ENCODE data around the gene TMBIM1. TPM values are rescaled to one million over a fixed set of nuclear protein-coding genes. Genes with fewer than 3 reads are reported as not detected.
A peak's percentile ranks its signal among the peaks of the same experiment; 100 is the strongest.

Gene TMBIM1
- total RNA-seq, 1 donor from 2014 or later, result 74.9 TPM

- Mint-ChIP-seq H3K4me1 (peaks cover 31% of the 10 kb centered on the region), H3K27me3 (ENCODE audit: low read depth) (no peaks in the 10 kb centered on the region), H3K27ac (peak overlapping the region; percentile 30), H3K4me3 (no peak overlapping the region), H3K36me3 (peaks cover 7% of the 10 kb centered on the region), H3K9me3 (no peaks in the 10 kb centered on the region)
- DNase-seq (ENCODE audit: low spot score in 2 of 2, unreplicated experiment in 2 of 2), result no peak
- TF ChIP-seq CTCF (IDR thresholded peaks at IDR 0.05; ENCODE audit: unreplicated experiment), result no peak
These were observed 30.7 kb downstream of the TMBIM1 start for GRCh38 chr2:218261423-218262236.

GRCh38 chr2:218260742-218261422, 31.4 kb downstream of the TMBIM1 start, which contains the start of gene GPBAR1:
GPBAR1 (plus strand) TSS chr2:218261015; CDS start chr2:218262725, 1,710 bp downstream.
- TF ChIP-seq CTCF (IDR thresholded peaks at IDR 0.05; ENCODE audit: unreplicated experiment), result no peak
- no peak within 1 kb of the TSS for H3K4me3 Mint-ChIP-seq
- no peaks in the 10 kb centered on the region for H3K9me3 Mint-ChIP-seq
- H3K4me1 Mint-ChIP-seq, result peaks cover 31% of the 10 kb centered on the region
- H3K27ac Mint-ChIP-seq, result peak within 1 kb of the TSS; percentile 90
- peaks cover 8% of the 10 kb centered on the region for H3K36me3 Mint-ChIP-seq
- H3K27me3 Mint-ChIP-seq (ENCODE audit: low read depth), result no peaks in the 10 kb centered on the region
- DNase-seq (ENCODE audit: low spot score in 2 of 2, unreplicated experiment in 2 of 2), result no peak

- DNase-seq (ENCODE audit: low spot score in 2 of 2, unreplicated experiment in 2 of 2), result no peak
- no peak for TF ChIP-seq CTCF (IDR thresholded peaks at IDR 0.05; ENCODE audit: unreplicated experiment)
- Mint-ChIP-seq H3K36me3 (peaks cover 10% of the 10 kb centered on the region), H3K27me3 (ENCODE audit: low read depth) (no peaks in the 10 kb centered on the region), H3K4me3 (no peak overlapping the region), H3K27ac (peak overlapping the region; percentile 43), H3K9me3 (no peaks in the 10 kb centered on the region), H3K4me1 (peaks cover 31% of the 10 kb centered on the region)
These were observed 32.1 kb downstream of the TMBIM1 start for GRCh38 chr2:218260166-218260565.

GRCh38 chr2:218259099-218259961, 33.0 kb downstream of the TMBIM1 start:
- Mint-ChIP-seq H3K9me3 (no peaks in the 10 kb centered on the region), H3K4me1 (peaks cover 31% of the 10 kb centered on the region), H3K4me3 (no peak overlapping the region), H3K27me3 (ENCODE audit: low read depth) (no peaks in the 10 kb centered on the region), H3K27ac (peak overlapping the region; percentile 90), H3K36me3 (peaks cover 10% of the 10 kb centered on the region)
- TF ChIP-seq CTCF (IDR thresholded peaks at IDR 0.05; ENCODE audit: unreplicated experiment), result no peak
- DNase-seq (ENCODE audit: low spot score in 2 of 2, unreplicated experiment in 2 of 2), result no peak

GRCh38 chr2:218257390-218257981, 34.8 kb downstream of the TMBIM1 start:
- Mint-ChIP-seq H3K4me3 (no peak overlapping the region), H3K27me3 (ENCODE audit: low read depth) (no peaks in the 10 kb centered on the region), H3K27ac (peak overlapping the region; percentile 50), H3K4me1 (peaks cover 31% of the 10 kb centered on the region), H3K36me3 (peaks cover 11% of the 10 kb centered on the region), H3K9me3 (no peaks in the 10 kb centered on the region)
- no peak for DNase-seq (ENCODE audit: low spot score in 2 of 2, unreplicated experiment in 2 of 2)
- TF ChIP-seq CTCF (IDR thresholded peaks at IDR 0.05; ENCODE audit: unreplicated experiment), result peak; percentile 63

Measured in mesothelial cell of epicardium (in vitro differentiated cells).